ENCODE results near the gene RAB11B.

- no peak for TF ChIP-seq CTCF (IDR thresholded peaks at IDR 0.05)
- TF ChIP-seq POLR2AphosphoS5 (IDR thresholded peaks at IDR 0.05; ENCODE audit: low read depth, low read length), result no peak
- no peak for TF ChIP-seq REST (IDR thresholded peaks at IDR 0.05; ENCODE audit: insufficient read depth in 1 of 2, low read depth in 2 of 2, low read length in 1 of 2)
- no peak for TF ChIP-seq SIN3A (IDR thresholded peaks at IDR 0.05; ENCODE audit: borderline replicate concordance, insufficient read depth, low read depth, low read length)
- TF ChIP-seq TCF7L2 (IDR thresholded peaks at IDR 0.05; ENCODE audit: low read depth, low read length), result no peak
Measured at GRCh38 chr19:8343483-8343844, 46.7 kb upstream of the RAB11B start.
